HG02759 (cell line): ENCODE results near the gene FGGY.

Experiments used
- ATAC-seq: cut with Tn5 transposase; IDR thresholded peaks from one replicate; pipeline ENCODE4 v1.9.1; 2021; ENCODE audit warnings: mild to moderate bottlenecking, moderate library complexity; ENCODE audit not compliant: unreplicated experiment

FGGY gene

DNA sequence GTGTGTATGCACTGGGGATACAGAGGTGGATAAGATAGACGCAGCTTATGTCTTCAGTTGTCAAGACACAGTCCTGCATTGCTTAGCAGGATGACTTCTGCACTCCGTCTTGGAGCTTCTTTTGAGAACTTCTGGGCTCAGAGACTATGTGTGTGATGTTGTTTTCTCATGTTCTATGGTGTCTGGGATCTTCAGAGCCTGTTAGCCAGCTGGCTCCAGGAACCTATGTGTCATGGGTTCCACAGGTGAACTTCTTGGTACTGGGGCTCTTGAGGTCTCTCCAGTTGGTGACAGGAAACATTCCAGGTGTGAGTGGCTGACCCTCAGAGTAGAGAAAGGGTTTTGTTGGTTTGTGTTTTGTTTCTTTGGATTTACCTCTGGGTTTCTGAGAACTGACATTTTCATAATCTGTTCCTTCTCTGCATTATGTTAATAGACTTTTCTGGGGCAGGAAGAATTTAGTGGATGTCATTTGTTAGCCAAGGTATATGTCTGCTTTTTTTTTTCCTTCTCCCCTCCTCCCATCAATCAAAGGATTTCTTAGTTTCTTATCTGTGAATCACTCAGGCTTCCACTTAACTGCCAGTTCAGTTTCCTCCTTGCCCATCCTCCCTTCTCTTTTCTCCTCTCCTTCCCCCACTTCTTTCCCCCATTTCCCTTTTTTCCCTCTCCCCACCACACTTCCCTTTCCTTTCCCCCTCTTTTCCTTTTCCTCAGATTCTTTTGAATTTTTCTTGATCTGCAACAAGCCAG is 18.1 kb downstream of the FGGY start:
- no peak for ATAC-seq

DNA sequence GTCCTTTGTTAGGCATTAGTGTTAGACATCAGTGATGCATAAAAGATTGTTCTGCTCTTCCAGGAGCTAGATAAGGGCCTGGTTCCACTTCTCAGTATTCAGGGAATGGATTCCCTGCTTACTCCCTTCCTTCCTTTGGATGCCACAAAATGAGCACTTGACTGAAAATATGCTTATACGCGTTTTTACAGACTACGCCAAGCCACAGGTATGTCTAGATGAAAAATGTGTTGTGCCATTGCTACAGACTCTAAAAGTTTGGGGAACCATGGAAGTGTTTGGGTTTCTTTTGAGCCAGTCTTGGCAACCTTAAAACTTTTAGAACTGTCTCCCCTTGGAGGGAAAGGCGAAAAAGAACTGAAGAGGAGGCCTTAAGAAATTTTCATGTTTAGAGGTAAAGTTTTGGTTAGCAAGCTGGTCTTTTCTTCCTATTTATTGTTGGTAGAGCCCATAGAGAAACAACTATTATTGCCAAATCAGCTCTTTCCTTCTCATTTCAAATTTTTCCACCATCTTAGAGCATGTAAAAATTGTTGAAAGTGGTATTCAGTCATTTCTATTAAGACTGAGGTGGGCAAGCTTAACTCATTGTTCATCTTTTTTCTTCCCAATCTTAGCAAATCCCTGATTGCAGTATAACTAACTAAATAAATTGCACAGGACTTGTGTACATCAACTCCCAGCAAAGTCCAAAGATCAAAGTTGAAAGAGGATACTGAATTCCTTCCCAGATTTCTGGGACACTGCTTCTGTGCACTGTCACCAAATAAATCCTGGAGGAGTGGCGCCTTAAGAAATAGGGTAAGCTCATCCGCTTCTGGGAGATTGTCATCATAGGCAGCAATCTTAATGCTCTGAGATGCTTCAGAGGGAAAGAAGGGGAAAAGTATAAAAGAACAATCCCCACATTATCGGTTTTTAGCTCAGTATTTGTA is 18.9 kb downstream of the FGGY start:
- no peak for ATAC-seq

DNA sequence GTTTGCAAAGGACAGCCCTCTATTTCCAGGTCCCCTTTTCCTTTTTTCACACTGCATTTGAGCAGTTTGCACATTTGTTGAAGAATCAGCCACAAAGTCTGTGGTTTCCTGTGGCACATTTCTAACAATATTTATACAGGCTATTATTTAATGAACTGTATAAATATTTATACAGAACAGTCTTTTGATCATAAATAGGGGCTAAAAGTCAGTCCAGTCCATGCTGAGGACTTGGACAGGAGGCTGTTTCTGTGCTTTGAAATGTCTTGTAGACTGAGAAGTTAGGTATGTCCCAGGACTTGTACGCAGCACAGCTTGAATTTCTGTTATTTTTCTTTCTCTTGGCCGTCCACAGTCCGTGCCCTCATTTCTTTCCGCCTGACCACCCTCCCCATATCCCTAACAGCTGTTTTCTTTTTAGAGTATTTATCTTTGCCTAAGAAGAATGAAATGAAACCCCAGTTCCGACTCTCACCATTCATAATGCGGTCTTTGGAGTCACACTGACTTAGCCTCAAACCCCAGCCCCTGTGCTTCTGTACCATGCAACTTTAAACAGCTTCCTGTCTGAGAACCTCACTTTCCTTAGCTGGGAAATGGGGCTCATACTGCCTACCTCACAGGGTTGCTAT is 19.7 kb downstream of the FGGY start:
- ATAC-seq = peak; percentile 59

DNA sequence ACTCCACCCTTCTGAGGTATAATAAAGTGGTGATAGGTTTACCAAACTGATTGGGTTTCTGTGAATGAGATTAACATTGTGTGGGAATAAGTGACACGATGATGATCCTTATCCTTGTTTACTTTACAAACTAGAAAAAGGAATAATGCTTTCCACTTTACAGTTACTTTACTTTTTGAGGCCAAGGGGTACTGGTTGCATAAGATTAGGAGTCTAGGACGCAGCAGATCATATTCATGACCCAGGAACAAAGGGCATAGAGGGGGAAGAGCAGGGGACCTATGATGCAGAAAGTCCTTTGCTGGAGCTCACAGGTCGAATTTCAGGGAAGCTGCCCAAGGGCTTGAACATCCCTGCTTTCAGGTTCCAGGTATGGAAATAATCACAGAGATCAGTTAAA is 20.4 kb downstream of the FGGY start:
- ATAC-seq = no peak

DNA sequence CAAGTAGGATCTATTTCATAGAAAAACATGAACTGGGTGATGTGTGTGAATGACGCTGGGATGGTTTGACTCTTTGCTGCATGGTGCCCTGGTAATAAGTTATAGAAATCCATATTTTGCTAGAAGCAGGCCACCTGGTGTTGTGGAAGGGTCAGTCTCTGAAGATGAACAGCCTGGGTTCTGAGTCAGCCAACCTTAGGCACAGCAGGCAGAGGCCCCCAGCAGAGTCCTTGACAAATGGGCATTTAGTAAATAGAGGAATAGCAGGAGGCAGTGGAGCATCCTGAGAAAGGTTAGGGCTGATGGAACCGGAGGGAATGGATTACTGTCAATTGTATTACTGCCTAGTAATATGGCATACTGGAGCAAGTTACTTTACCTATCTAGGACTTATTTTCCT is 20.9 kb downstream of the FGGY start:
- ATAC-seq = no peak

DNA sequence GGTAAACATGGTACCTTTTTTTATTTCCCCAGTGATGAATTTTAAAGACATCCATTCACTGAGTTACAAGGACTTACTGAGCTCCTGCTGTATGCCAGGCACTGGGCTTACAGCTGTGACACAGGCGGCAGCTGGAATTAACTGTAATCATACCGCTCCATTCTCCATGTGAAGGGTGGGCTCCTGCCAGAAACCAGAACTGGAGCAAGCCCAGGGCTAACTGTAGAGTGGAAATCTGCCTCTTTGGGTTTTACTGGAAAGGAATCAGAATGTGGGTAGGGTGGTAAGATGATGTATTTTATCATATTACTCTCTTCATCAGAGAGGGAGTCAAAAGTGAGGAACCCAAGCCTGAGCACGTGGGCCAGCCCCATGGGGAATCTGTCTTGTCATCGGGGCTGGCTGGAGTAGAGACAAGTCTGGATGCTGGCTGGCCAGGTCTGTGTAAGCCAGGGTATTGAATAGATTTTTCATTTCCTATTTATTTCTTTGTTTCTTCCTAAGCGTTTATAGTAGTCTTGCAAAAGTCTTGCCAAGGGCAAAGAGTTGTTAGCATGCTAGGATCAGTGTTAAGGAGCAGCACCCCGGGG is 21.5 kb downstream of the FGGY start:
- no peak for ATAC-seq

DNA sequence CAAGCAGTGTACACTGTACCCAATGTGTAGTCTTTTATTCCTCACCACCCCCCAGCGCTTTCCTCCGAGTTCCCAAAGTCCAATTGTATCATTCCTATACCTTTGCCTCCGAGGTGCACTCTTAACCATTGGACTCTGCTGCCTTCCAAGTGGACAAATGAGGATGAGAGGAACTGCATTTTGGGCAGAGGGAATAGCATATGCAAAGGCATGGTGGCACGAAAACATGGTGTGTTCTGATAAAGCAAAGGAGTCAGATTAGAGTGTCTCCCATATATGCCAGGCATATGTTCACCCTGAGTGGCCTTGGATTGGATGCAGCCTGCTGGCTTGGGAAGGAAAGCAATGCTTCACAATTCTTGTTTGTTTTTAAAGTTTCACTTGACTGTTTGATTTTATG is 25.5 kb downstream of the FGGY start:
- no peak for ATAC-seq

DNA sequence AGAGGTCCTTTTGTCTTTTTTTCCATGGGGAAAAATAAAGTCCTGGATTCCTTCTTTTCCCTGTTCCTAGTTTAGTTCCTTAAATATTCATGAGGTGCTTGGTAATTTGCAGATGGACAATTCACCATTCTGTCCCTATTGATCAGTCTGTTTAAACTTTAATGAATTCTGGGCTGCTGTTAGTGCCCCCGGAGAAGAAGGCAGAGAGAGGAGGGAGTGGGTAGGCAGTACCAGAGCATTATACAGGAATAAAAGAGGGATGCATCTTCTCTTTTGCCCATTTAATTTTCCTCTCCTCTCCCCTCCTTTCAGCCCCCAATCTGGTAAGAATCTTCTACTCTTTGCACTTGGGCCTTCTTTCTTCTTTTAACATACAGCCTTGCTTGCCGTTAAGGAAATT is 25.9 kb downstream of the FGGY start:
- no peak for ATAC-seq

DNA sequence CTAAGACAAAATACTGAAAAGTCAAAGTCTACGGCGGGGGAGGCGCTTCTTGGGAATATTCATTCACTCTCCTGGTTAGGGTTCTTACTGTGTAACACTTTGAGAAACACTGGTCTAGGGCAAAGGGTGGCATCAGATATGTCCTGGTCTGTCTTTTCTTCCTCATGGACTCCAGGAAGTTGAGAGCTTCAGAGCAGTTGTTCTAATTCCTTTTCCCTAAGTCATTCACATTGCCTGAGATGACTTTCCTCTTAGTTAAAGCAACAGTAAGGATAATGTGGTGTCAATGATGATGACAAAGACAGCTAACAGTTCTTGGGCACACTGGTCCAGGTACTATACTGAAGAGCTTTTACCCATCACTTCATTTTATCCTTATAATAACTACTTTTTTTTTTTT is 27.0 kb downstream of the FGGY start:
- ATAC-seq = no peak

DNA sequence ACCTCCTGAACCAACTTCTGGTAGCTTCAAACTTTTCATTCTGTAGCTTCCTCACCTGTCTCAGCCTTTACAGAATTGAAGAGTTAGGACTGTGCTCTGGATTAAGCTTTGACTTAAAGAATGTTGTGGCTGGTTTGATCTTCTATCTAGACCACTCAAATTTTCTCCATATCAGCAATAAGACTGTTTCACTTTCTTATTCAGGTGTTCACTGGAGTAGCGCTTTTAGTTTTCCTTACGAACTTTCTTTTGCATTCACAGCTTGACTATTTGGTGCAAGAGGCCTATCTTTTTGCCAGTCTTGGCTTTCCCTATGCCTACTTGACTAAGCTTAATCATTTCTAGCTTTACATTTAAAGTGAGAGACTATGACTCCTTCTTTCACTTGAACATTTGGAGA is 31.5 kb downstream of the FGGY start:
- no peak for ATAC-seq

DNA sequence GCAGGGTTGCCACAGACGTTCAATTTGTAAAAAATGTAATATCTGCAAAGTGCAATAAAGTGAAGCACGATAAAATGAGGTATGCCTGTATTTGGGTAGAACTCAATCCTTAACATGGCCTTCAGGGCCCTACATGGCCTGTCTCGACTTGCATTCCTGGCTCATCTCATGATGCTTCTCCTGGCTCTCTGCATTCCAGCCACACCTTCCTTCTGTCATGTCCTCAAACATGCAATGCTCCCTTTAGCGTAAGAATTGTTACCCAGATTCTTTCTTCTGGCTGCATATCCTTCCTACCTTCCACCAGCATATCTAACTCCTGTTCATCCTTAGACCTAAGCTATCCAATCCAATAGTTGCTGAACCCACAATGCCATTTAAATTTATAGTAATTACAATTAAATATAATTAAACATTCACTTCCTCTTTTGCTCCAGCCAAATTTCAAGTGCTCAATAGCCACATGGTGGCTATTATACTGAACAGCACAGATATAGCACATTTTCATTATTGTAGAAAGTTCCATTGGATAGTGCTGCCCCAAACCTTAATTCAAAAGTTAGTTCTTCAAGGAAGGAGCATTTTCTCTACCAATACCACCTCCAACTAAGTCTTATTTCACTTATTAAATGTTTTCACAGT is 32.6 kb downstream of the FGGY start:
- ATAC-seq = no peak

DNA sequence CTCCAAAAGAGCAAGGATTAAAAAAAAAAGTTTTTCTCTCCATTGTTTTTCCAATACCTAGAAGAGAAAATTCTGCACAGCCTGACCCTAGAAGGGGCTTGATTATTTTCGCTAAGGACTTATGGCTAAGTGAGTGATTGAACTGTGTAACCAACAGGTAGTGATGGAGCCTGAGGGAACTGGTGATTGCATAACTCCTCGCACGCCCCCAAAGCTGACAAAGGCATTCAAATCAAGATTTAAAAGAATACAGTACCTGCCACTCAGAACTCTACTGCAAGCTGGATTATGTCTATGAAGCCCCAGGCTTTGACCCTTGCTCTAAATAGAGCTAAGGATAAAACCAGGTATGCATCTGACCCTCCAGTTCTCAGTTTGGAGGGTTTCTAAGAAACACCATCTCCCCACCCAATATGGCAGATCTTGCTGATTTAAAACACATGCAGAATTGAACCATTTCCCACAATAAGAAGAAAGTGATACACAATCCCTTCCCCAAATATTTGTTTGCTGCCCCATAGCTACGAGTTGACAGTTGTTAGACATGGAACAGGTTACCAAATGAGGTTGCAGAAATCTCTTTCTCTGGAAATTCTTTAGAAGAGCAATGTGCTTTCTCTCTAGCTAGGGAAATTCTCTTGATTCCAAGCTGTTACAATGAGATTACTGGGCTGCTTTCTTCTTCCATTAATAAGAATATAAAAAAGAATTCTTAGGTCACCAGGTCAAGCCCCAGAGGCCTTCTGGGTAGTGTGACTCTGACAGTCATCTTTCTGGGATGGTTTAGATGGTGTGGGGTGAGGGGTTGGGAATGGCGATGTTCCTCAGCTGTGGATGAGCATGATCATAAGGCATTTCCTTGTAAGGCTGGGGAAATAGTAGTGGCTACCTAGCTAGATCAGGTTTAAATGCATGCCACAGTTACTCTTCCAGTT is 35.1 kb downstream of the FGGY start:
- ATAC-seq = no peak

DNA sequence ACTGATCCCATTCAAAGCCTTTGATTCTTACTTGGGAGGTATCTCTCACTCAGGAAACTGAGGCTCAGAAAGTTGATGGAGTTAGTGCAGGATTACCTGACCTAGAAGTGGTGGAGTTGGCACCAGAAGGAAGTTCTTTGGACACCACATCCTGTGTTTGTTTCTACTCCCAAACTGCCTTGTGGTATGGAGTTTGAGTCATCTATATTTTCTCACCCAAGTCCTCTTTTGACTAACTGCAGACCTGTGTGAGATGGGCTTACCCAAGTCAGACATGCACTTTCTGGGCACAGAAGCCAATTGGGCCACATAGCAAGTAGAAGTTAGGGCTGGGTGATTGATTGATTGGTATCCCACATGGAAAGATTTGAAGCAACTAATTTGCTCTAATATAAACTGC is 36.1 kb downstream of the FGGY start:
- ATAC-seq = peak; percentile 65

DNA sequence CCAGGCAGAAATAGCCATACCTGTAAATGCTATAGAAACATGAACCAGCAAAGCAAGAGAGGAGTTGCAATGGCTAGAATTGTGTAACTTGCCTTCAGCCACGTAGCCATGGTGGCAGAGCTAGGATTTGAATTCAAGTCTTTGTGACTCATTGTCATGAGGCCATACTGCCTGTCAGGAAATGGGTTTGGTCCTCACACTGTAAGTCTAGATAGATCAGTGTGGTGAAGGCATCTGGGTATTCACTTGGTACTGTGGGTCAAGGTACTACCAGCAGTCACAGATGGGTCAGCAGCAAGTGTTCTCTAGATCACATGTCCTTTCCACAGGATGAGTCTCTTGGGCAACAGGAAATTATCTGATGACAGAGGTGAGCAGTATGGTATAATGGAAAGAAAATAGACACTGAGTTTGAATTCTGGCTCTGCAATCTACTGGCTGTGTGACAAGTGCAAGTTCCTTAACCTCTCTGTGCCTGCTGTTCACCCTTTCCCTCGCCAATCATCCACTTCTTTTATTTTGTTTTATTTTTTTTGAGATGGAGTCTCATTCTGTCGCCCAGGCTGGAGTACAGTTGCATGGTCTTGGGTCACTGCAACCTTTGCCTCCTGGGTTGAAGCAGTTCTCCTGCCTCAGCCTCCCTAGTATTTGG is 36.9 kb downstream of the FGGY start:
- ATAC-seq = no peak

DNA sequence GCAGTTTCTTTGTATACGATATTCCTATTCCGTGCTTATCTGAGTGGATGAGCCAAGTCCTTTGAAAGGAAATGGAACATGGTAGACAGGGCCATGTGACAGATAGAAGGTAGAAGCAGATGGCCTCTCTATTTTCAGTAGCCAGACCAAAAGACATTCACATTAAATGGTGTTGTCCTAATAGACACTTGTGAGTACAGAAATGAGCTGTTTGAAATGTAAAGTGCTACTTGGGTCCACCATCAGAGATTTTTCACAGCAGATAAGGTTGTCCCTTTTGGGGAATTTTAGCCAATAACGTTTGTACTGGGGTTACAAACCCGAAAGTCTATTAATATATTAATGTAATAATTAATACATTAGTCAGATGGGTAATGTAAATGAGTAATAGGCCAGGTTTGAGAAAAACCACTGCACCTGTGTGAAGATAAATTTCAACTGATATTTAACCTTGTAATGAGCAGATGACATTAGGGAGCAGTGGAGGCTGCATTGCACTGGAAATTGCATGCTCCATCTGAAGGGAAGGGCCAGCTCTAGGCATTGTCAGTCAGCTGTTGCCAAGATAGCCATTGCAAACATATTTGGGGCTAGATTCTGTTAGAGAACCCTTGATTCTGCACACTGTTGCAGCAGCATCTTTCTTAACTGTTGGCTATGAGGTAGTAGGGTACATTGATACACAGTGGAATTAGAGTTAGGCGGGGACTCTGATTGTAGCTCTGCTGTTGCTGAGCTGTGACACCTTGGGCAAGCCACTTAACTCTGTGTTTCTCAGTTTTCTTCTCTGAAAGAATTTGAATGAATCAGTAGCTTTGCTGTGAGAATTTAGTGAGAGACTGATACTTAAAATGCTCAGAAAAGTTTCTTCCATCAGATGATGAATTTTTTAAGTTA is 43.8 kb downstream of the FGGY start:
- peak; percentile 71 for ATAC-seq

DNA sequence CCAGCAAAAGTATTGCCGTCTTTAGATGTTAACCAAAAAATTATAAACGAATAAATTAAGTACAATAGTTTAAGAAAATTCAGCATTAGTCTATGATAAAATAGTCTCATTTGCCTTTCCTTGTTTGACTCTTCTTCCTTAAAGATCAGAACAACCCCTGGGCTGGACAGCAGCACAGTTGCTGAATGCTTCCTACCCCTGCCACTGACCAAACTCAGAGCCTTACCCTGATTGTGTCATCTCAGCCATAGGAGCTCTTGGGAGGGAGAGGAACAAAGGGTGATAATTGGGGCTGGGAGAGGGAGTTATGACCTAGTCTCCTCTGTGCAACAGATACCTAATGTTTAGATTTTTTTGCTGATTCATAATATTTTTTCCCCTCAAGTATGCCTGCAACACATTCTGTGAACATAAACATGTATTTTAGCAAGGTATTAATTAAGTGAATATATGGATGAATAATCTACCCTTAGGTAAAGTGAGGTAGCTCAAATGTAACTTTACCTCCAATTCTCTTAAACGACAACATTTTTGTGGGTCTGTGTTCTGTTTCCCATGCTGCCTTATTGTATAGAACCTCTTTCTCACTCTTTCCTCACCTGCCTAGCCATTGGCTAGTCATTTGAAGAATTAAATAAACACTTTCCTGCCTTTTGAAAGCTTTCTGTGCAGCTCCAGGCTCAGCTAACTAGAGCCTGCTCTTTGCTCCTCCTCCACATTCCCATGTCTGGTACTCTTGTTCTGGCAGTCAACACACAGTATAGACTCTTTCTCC is 46.1 kb downstream of the FGGY start:
- ATAC-seq = no peak

DNA sequence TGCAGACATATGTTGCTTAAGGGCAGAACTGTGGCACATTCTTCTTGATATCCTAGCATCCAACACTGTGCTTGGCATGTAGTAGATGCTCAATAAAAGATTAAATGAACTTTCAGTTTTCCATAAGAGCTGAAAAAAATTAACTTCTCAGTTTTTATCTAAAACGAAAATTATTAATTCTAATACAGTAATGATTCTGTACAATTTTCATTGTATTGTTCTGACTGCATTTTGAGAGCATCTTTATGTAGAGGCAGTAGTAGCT is 46.6 kb downstream of the FGGY start:
- ATAC-seq = no peak

DNA sequence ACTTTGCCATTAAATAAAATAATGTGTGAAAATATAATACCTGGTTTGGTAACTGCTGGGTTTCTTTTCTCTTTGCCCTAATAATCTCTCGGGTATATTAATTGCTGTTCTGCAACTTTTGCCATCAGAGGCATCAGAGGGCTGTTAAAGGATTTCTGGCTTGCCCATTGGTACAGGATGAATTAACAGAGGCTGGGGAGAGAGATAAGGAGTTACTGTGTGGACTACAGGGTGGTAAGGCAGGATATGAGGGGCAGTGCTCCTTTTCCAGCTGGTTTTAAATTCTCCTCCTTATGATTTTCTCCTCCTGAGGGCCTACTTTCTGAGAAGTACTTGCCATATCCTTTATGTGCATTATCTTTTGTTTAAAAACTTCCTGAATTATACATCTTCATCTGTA is 48.3 kb downstream of the FGGY start:
- no peak for ATAC-seq
